K562 (cell line): ENCODE measurements around the gene SHISA7. TPM values are rescaled to one million over a fixed set of nuclear protein-coding genes. Genes with fewer than 3 reads are reported as not detected.
A peak's percentile ranks its signal among the peaks of the same experiment; 100 is the strongest.

Experiments
- BHLHE40 ChIP-seq: IDR thresholded peaks from 2 replicates; pipeline ENCODE4 v1.6.1; 2011; ENCODE audit warnings: low read length, improper control_type of control experiment
- CREM ChIP-seq: IDR thresholded peaks from 2 replicates; pipeline ENCODE4 v1.6.1; 2014; ENCODE audit warnings: antibody characterized with exemption, low read depth
- E2F1 ChIP-seq: sonication (generic); formaldehyde crosslinking; IDR thresholded peaks from 2 replicates; pipeline ENCODE4 v1.8.1; 2023; ENCODE audit warnings: mild to moderate bottlenecking, missing genetic modification reagents, moderate library complexity
- ELF4 ChIP-seq: fragments of 450-650 bp; formaldehyde crosslinking; IDR thresholded peaks from 2 replicates; pipeline ENCODE4 v1.4.0; 2022; ENCODE audit warnings: missing genetic modification characterization
- FOXM1 ChIP-seq, 2 experiments: fragments of 450-650 bp in 1 of 2; sonication (generic) in 1 of 2; formaldehyde crosslinking in 1 of 2; IDR thresholded peaks; 2 replicates each; pipeline versions ENCODE4 v1.6.1 to v1.9.0; 2017 to 2022; ENCODE audit warnings: low read depth in 2 of 2, mild to moderate bottlenecking in 2 of 2, missing genetic modification reagents in 1 of 2, moderate library complexity in 1 of 2
- LCOR ChIP-seq: sonication (generic); formaldehyde crosslinking; IDR thresholded peaks from 2 replicates; pipeline ENCODE4 v1.8.0; 2022; ENCODE audit warnings: mild to moderate bottlenecking, missing genetic modification reagents
- NR2C1 ChIP-seq, 2 experiments: fragments of 450-650 bp; IDR thresholded peaks; 2 replicates each; pipeline ENCODE4 v1.6.1; 2017; ENCODE audit warnings: mild to moderate bottlenecking in 2 of 2, antibody characterized with exemption in 1 of 2, inconsistent platforms in 1 of 2, missing compliant biosample characterization in 1 of 2, missing genetic modification characterization in 1 of 2
- PHTF2 ChIP-seq: fragments of 250-450 bp; sonication (Bioruptor Pico); IDR thresholded peaks from 2 replicates; pipeline ENCODE4 v1.5.0; 2021; ENCODE audit warnings: mild to moderate bottlenecking
- RBM14 ChIP-seq: fragments of 200-400 bp; formaldehyde crosslinking; IDR thresholded peaks from 2 replicates; pipeline ENCODE4 v1.6.1; 2018; ENCODE audit warnings: low read depth, mild to moderate bottlenecking, low read length, moderate library complexity, borderline replicate concordance; ENCODE audit not compliant: insufficient read depth
- SP1 ChIP-seq: sonication (generic); formaldehyde crosslinking; IDR thresholded peaks from 2 replicates; pipeline ENCODE4 v1.8.1; 2022; ENCODE audit warnings: mild to moderate bottlenecking, missing genetic modification reagents
- SREBF1 ChIP-seq: fragments of 150-350 bp; IDR thresholded peaks from 2 replicates; pipeline ENCODE4 v1.6.1; 2014; ENCODE audit warnings: antibody characterized with exemption, low read depth, low read length, borderline replicate concordance
- TEAD4 ChIP-seq, 2 experiments: sonication (generic) in 1 of 2; formaldehyde crosslinking in 1 of 2; IDR thresholded peaks; 2 replicates each; pipeline versions ENCODE4 v1.6.1 to v1.8.0; 2012 to 2022; ENCODE audit warnings: borderline replicate concordance in 1 of 2, inconsistent platforms in 1 of 2, low read length in 1 of 2, mild to moderate bottlenecking in 1 of 2, missing genetic modification reagents in 1 of 2
- THRB ChIP-seq: fragments of 450-650 bp; formaldehyde crosslinking; conservative IDR thresholded peaks from 2 replicates; pipeline ENCODE4 v1.4.0; 2022; ENCODE audit warnings: mild to moderate bottlenecking, missing genetic modification characterization
- polyA plus RNA-seq, 8 experiments: library from polyadenylated mRNA; depleted of rRNA in 4 of 8; stranded (reverse) in 5 of 8; unstranded in 3 of 8; fragments of >200 nt; fragmentation: Nextera tagmentation in 2 of 8; fragmentation: Illumina TruSeq in 1 of 8; extraction: Ambion mirVana in 2 of 8; extraction: Trizol in 1 of 8; gene quantifications; 2 replicates each; pipeline versions ENCODE4 v1.2.1 to v1.2.3, GENCODE V29; 2011 to 2014; ENCODE audit warnings: inconsistent platforms in 1 of 8, missing spikeins in 1 of 8
- total RNA-seq, 7 experiments: library from RNA; depleted of rRNA in 6 of 7; stranded (reverse); fragments of >200 nt in 6 of 7; fragmentation: Illumina TruSeq in 2 of 7; extraction: Trizol in 2 of 7; gene quantifications; 2 replicates each; pipeline versions ENCODE4 v1.2.1 to v1.2.3, GENCODE V29; 2011 to 2021; ENCODE audit warnings: low replicate concordance in 1 of 7
- TF ChIP-seq, protein P1 (sequence below), 2 experiments: fragments of 450-650 bp; formaldehyde crosslinking in 1 of 2; IDR thresholded peaks; 2 replicates each; pipeline versions ENCODE4 v1.4.0 to v1.6.1; 2014 to 2020; ENCODE audit warnings: mild to moderate bottlenecking in 2 of 2, borderline replicate concordance in 1 of 2, low read depth in 1 of 2

Gene SHISA7
- total and polyA plus RNA-seq, 9 of the 15 experiments (the other 6 are each of a cell fraction or from before 2014, with no cell fraction given) = 0.01 to 0.40 (median 0.07) TPM

DNA sequence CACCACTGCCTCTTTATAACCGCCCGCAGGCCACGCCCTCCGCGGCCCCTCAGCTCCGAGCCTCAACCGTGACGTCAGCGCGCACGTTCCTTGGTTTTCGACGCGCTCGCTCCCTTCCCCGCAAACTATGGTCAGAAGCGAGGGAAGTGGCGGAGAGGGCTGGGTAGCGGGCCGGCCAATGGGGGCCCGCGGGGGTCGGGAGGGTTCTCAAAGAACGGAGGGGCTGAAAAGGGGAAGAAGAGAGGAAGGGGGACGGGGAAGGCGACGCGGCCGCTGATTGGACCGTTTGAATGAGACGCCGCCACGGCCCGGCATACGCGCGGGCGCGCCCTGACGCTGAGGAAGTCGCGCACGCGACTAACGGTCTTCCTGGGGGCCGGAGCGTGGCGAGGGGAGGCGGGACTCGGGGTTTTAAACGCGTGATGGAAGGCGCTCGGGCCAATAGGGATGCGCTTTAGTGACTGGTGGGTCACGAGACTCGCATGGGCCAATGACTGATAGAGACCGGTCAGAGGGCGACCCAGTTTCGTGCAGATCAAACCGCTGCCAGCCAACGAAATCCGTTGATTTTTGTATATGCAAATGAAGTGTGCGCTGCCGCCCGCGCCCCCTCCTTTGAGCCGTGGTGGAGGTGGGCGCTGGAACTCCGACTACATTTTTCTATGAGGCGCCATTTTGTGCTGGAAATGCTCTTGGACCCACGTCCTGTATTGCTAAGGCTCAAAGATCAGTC is 35.1 kb downstream of the SHISA7 start (continued):
- TF ChIP-seq SP1 (CRISPR knock-in tag) = peak; percentile 93
- TF ChIP-seq THRB (CRISPR knock-in tag) = peak; percentile 79
- peak; percentile 93 for TF ChIP-seq CREM
- peak; percentile 98 for TF ChIP-seq LCOR
- no peak for TF ChIP-seq PHTF2 (CRISPR knock-in tag)
- TF ChIP-seq SREBF1 = peak; percentile 90
- TF ChIP-seq, protein P1, sequence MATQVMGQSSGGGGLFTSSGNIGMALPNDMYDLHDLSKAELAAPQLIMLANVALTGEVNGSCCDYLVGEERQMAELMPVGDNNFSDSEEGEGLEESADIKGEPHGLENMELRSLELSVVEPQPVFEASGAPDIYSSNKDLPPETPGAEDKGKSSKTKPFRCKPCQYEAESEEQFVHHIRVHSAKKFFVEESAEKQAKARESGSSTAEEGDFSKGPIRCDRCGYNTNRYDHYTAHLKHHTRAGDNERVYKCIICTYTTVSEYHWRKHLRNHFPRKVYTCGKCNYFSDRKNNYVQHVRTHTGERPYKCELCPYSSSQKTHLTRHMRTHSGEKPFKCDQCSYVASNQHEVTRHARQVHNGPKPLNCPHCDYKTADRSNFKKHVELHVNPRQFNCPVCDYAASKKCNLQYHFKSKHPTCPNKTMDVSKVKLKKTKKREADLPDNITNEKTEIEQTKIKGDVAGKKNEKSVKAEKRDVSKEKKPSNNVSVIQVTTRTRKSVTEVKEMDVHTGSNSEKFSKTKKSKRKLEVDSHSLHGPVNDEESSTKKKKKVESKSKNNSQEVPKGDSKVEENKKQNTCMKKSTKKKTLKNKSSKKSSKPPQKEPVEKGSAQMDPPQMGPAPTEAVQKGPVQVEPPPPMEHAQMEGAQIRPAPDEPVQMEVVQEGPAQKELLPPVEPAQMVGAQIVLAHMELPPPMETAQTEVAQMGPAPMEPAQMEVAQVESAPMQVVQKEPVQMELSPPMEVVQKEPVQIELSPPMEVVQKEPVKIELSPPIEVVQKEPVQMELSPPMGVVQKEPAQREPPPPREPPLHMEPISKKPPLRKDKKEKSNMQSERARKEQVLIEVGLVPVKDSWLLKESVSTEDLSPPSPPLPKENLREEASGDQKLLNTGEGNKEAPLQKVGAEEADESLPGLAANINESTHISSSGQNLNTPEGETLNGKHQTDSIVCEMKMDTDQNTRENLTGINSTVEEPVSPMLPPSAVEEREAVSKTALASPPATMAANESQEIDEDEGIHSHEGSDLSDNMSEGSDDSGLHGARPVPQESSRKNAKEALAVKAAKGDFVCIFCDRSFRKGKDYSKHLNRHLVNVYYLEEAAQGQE (IDR thresholded peaks at IDR 0.05; ENCODE audit: borderline replicate concordance) = peak; percentile 98
- TF ChIP-seq, protein P1 (CRISPR knock-in tag; IDR thresholded peaks at IDR 0.05; ENCODE audit: low read depth) = peak; percentile 14
- TF ChIP-seq TEAD4 (IDR thresholded peaks at IDR 0.05; ENCODE audit: low read length) = peak; percentile 68
- TF ChIP-seq TEAD4 (CRISPR knock-in tag; IDR thresholded peaks at IDR 0.05; ENCODE audit: borderline replicate concordance) = no peak
- no peak for TF ChIP-seq ELF4
- no peak for TF ChIP-seq NR2C1 (IDR thresholded peaks at IDR 0.05)
- TF ChIP-seq NR2C1 (tag; IDR thresholded peaks at IDR 0.05) = 0 out of 2 replicates have a peak, but pooled peaks have one; percentile 17
- TF ChIP-seq RBM14 = 0 out of 2 replicates have a peak, but pooled peaks have one; percentile 78
- TF ChIP-seq FOXM1 (IDR thresholded peaks at IDR 0.05; ENCODE audit: low read depth) = peak; percentile 100
- TF ChIP-seq FOXM1 (CRISPR knock-in tag; IDR thresholded peaks at IDR 0.05; ENCODE audit: low read depth) = peak; percentile 100
- peak; percentile 99 for TF ChIP-seq E2F1
- peak; percentile 98 for TF ChIP-seq BHLHE40
